ENCODE data around the gene ITGB3BP. TPM values are rescaled to one million over a fixed set of nuclear protein-coding genes. Genes with fewer than 3 reads are reported as not detected.

Gene ITGB3BP
- total and polyA plus RNA-seq, 2 of the 4 experiments (the other 2 are of a cell fraction), result 8.1 to 11.9 TPM

DNA sequence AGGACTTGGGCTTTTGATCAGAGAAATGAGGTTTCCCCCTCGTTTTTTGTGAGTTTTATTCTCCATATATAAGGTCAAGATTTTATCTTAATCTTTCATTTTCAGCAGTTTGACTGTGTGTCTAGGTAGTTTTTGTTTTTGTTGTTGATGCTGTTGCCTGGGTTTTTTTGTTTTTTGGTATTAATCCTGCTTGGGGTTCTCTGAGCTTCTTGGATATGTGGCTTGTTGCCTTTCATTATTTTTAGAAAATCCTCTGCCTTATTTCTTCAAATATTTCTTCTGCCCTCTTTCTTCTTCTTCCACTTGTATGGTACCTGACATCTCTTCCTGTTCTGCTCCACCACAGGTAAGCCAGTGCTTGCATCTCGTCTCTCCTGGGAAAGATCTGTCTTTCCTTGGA is 25.3 kb upstream of the ITGB3BP start:
- WGBS, 2 experiments (ENCODE audit: extremely low coverage in 2 of 2, insufficient read length in 1 of 2), result no CpG with 5 or more reads among the region's 2 CpGs
- Histone ChIP-seq H3K27ac (ENCODE audit: insufficient read depth, low read length) (no peak overlapping the region), H3K79me1 (ENCODE audit: low read depth in 1 of 2, low read length in 2 of 2) (no peaks in the 10 kb centered on the region), H3K9ac (ENCODE audit: low read depth, low read length) (no peak overlapping the region), H2AK5ac (ENCODE audit: low read depth, low read length) (no peak overlapping the region), H3K18ac (ENCODE audit: low read depth, low read length) (no peak overlapping the region), H2BK20ac (ENCODE audit: low read depth, low read length) (no peak overlapping the region), H2AFZ (replicated peaks; ENCODE audit: low read length, poor library complexity) (no peak overlapping the region), H3K4me3 (ENCODE audit: insufficient read depth, low read depth, low read length) (no peak overlapping the region), H3K23ac (ENCODE audit: low read depth, low read length) (no peak overlapping the region), H3K4me1 (ENCODE audit: control insufficient read depth, insufficient read depth, low read length) (no peaks in the 10 kb centered on the region), H3K4ac (ENCODE audit: low read depth, low read length) (no peak overlapping the region), H3K9me1 (ENCODE audit: insufficient read depth, low read length) (peaks cover 5% of the 10 kb centered on the region), H3K27me3 (ENCODE audit: control insufficient read depth, insufficient read depth, low read length) (no peaks in the 10 kb centered on the region), H3K14ac (replicated peaks; ENCODE audit: low read depth, low read length) (no peak overlapping the region), H2BK15ac (ENCODE audit: low read depth, low read length) (no peak overlapping the region), H3K56ac (ENCODE audit: extremely low read depth, insufficient read depth, low read length) (no peak overlapping the region), H2AK9ac (replicated peaks; ENCODE audit: low read depth, low read length, poor library complexity) (no peak overlapping the region), H4K8ac (ENCODE audit: low read depth in 2 of 2, low read length in 2 of 2) (no peak overlapping the region), H3K4me2 (ENCODE audit: low read depth, low read length) (no peak overlapping the region), H2BK120ac (ENCODE audit: low read depth, low read length) (no peak overlapping the region), H2BK5ac (ENCODE audit: low read depth, low read length, poor library complexity, severe bottlenecking) (no peak overlapping the region), H4K91ac (ENCODE audit: insufficient read depth, low read depth, low read length) (no peak overlapping the region), H3K9me3 (ENCODE audit: control insufficient read depth, insufficient read depth, low read length) (no peaks in the 10 kb centered on the region), H3K36me3 (ENCODE audit: control insufficient read depth, insufficient read depth, low read length) (no peaks in the 10 kb centered on the region), H4K20me1 (ENCODE audit: insufficient read depth, low read length) (no peaks in the 10 kb centered on the region), H4K5ac (ENCODE audit: low read depth, low read length) (no peak overlapping the region)
- TF ChIP-seq, protein P1, sequence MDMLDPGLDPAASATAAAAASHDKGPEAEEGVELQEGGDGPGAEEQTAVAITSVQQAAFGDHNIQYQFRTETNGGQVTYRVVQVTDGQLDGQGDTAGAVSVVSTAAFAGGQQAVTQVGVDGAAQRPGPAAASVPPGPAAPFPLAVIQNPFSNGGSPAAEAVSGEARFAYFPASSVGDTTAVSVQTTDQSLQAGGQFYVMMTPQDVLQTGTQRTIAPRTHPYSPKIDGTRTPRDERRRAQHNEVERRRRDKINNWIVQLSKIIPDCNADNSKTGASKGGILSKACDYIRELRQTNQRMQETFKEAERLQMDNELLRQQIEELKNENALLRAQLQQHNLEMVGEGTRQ (IDR thresholded peaks at IDR 0.05; ENCODE audit: low read depth, low read length), result no peak
- TF ChIP-seq MXI1 (IDR thresholded peaks at IDR 0.05; ENCODE audit: borderline replicate concordance, low read depth, low read length) (no peak), CHD1 (IDR thresholded peaks at IDR 0.05; ENCODE audit: low read depth, low read length) (no peak), RAD21 (IDR thresholded peaks at IDR 0.05; ENCODE audit: low read length) (no peak), CTCF (conservative IDR thresholded peaks at IDR 0.05; ENCODE audit: low read depth, low read length) (no peak), NFE2L2 (IDR thresholded peaks at IDR 0.05; ENCODE audit: low read depth, low read length) (no peak), RFX5 (IDR thresholded peaks at IDR 0.05; ENCODE audit: low read depth, low read length) (no peak), CEBPB (IDR thresholded peaks at IDR 0.05; ENCODE audit: low read depth, low read length) (no peak), SMC3 (IDR thresholded peaks at IDR 0.05; ENCODE audit: low read depth, low read length) (no peak), MAFK (IDR thresholded peaks at IDR 0.05; ENCODE audit: low read depth, low read length) (no peak), BHLHE40 (IDR thresholded peaks at IDR 0.05; ENCODE audit: low read depth, low read length) (no peak), RCOR1 (IDR thresholded peaks at IDR 0.05; ENCODE audit: insufficient replicate concordance, low read length) (no peak), MAZ (IDR thresholded peaks at IDR 0.05; ENCODE audit: borderline replicate concordance, low read depth, low read length) (no peak), POLR2A (IDR thresholded peaks at IDR 0.05; ENCODE audit: low read depth, low read length) (no peak), FOS (IDR thresholded peaks at IDR 0.05; ENCODE audit: low read depth, low read length) (no peak)
- TF ChIP-seq, protein P2, sequence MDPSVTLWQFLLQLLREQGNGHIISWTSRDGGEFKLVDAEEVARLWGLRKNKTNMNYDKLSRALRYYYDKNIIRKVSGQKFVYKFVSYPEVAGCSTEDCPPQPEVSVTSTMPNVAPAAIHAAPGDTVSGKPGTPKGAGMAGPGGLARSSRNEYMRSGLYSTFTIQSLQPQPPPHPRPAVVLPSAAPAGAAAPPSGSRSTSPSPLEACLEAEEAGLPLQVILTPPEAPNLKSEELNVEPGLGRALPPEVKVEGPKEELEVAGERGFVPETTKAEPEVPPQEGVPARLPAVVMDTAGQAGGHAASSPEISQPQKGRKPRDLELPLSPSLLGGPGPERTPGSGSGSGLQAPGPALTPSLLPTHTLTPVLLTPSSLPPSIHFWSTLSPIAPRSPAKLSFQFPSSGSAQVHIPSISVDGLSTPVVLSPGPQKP (IDR thresholded peaks at IDR 0.05; ENCODE audit: borderline replicate concordance, low read depth, low read length), result no peak
- no peak for ATAC-seq (ENCODE audit: low read depth)
- no peak for DNase-seq
- in situ Hi-C loops (cut with MboI; ENCODE audit: low sequenced_read_pairs) (loop anchor here (25.0 kb wide), 1 partner anchor 711 kb away; no protein-coding TSS in a partner anchor), dilution Hi-C loops (cut with HindIII; ENCODE audit: low sequenced_read_pairs, unreplicated experiment) (no loop called here), intact Hi-C loops (cut with micrococcal nuclease) (no loop called here)
- ChIA-PET CTCF (interaction anchor here (1.3 kb wide), 1 partner anchor 9 kb away, joined by 8 read pairs; no protein-coding TSS in a partner anchor), POLR2A (ENCODE audit: unreplicated experiment) (no interaction called here)
- BruUV-seq (replicated peaks), result no TSS peak
